K562 (cell line): Measurements from ENCODE around the gene CLIC1. TPM values are rescaled to one million over a fixed set of nuclear protein-coding genes. Genes with fewer than 3 reads are reported as not detected.
A peak's percentile ranks its signal among the peaks of the same experiment; 100 is the strongest.

Experiments
- GATAD2A ChIP-seq: fragments of 450-650 bp; IDR thresholded peaks from 2 replicates; pipeline ENCODE4 v1.6.1; 2017
- MAFK ChIP-seq: IDR thresholded peaks from 2 replicates; pipeline ENCODE4 v1.6.1; 2011; ENCODE audit warnings: low read length, improper control_type of control experiment
- RAD21 ChIP-seq, 2 experiments: fragments of 250-450 bp in 1 of 2; fragments of 450-650 bp in 1 of 2; sonication (Bioruptor Pico) in 1 of 2; formaldehyde crosslinking in 1 of 2; IDR thresholded peaks in 1 of 2; conservative IDR thresholded peaks in 1 of 2; 2 replicates each; pipeline versions ENCODE4 v1.4.0 to v1.8.0; 2020 to 2022; ENCODE audit warnings: mild to moderate bottlenecking in 2 of 2, moderate library complexity in 1 of 2
- TEAD4 ChIP-seq, 2 experiments: sonication (generic) in 1 of 2; formaldehyde crosslinking in 1 of 2; IDR thresholded peaks; 2 replicates each; pipeline versions ENCODE4 v1.6.1 to v1.8.0; 2012 to 2022; ENCODE audit warnings: borderline replicate concordance in 1 of 2, inconsistent platforms in 1 of 2, low read length in 1 of 2, mild to moderate bottlenecking in 1 of 2, missing genetic modification reagents in 1 of 2
- ZNF445 ChIP-seq: fragments of 250-450 bp; sonication (Bioruptor Pico); IDR thresholded peaks from 2 replicates; pipeline ENCODE4 v1.4.0; 2020; ENCODE audit warnings: low read depth, mild to moderate bottlenecking, moderate library complexity
- polyA plus RNA-seq, 8 experiments: library from polyadenylated mRNA; depleted of rRNA in 4 of 8; stranded (reverse) in 5 of 8; unstranded in 3 of 8; fragments of >200 nt; fragmentation: Nextera tagmentation in 2 of 8; fragmentation: Illumina TruSeq in 1 of 8; extraction: Ambion mirVana in 2 of 8; extraction: Trizol in 1 of 8; gene quantifications; 2 replicates each; pipeline versions ENCODE4 v1.2.1 to v1.2.3, GENCODE V29; 2011 to 2014; ENCODE audit warnings: inconsistent platforms in 1 of 8, missing spikeins in 1 of 8
- total RNA-seq, 7 experiments: library from RNA; depleted of rRNA in 6 of 7; stranded (reverse); fragments of >200 nt in 6 of 7; fragmentation: Illumina TruSeq in 2 of 7; extraction: Trizol in 2 of 7; gene quantifications; 2 replicates each; pipeline versions ENCODE4 v1.2.1 to v1.2.3, GENCODE V29; 2011 to 2021; ENCODE audit warnings: low replicate concordance in 1 of 7
- TF ChIP-seq, protein P1 (sequence below): sonication (generic); formaldehyde crosslinking; IDR thresholded peaks from 2 replicates; pipeline ENCODE4 v1.8.0; 2023; ENCODE audit warnings: mild to moderate bottlenecking, missing genetic modification reagents
- TF ChIP-seq, protein P2 (sequence below): fragments of 250-450 bp; sonication (Bioruptor Pico); IDR thresholded peaks from 2 replicates; pipeline ENCODE4 v1.4.0; 2020
- TF ChIP-seq, protein P3 (sequence below): fragments of 450-650 bp; IDR thresholded peaks from 2 replicates; pipeline ENCODE4 v1.6.1; 2017; ENCODE audit warnings: antibody characterized with exemption
- TF ChIP-seq, protein P4 (sequence below), 2 experiments: fragments of 250-450 bp in 1 of 2; fragments of 450-650 bp in 1 of 2; sonication (Bioruptor Pico) in 1 of 2; IDR thresholded peaks; 2 replicates each; pipeline versions ENCODE4 v1.6.1 to v1.8.0; 2016 to 2021; ENCODE audit warnings: mild to moderate bottlenecking in 2 of 2, moderate library complexity in 2 of 2, missing compliant biosample characterization in 1 of 2, missing genetic modification characterization in 1 of 2
- TF ChIP-seq, protein P5 (sequence below): fragments of 250-450 bp; sonication (Bioruptor Pico); IDR thresholded peaks from 2 replicates; pipeline ENCODE4 v1.4.0; 2020; ENCODE audit warnings: mild to moderate bottlenecking
- TF ChIP-seq, protein P6 (sequence below): fragments of 250-450 bp; sonication (Bioruptor Pico); IDR thresholded peaks from 2 replicates; pipeline ENCODE4 v1.6.1; 2021; ENCODE audit warnings: mild to moderate bottlenecking
- TF ChIP-seq, protein P7 (sequence below): fragments of 250-450 bp; sonication (Bioruptor Pico); IDR thresholded peaks from 2 replicates; pipeline ENCODE4 v1.5.0; 2020; ENCODE audit warnings: mild to moderate bottlenecking, borderline replicate concordance

The CLIC1 gene
- total and polyA plus RNA-seq, 9 of the 15 experiments (the other 6 are each of a cell fraction or from before 2014, with no cell fraction given), result 1,267 to 2,419 (median 1,808) TPM

DNA sequence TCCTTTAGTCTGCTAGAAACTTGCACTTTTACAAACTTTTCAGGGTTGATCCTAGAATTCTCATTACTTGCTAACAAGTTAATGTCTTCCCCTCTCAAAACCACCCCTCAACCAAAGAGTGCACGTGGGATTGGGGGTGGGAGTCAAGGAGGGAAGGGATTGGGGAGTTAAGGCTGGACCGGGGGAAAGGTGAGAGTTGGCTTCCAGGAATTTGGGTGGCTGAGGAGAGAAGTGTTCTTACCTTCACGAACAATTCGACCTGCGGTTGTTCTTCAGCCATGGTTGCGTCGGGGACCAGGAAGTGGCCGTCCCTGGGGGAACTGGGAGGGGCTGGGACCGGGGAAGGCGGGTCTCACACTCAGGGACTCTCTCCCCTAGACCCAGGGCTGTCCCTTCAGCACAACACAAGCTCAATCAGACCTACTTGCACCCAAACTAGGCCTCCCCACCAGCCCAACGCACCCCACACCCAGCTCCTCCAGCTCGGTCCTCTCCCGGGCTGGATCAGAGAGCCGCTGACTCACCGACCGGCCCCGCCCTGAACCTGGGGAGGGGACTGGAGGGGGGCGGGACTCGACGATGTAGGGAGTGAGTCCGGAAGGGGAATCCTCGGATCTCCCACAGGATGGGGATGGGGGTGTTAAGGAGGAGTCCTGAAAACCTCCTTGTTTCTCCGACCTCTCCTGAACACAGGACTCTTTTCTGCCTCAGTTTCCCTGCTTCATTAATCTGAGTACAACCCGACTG is at the start of gene CLIC1 (continued):
- TF ChIP-seq, protein P1, sequence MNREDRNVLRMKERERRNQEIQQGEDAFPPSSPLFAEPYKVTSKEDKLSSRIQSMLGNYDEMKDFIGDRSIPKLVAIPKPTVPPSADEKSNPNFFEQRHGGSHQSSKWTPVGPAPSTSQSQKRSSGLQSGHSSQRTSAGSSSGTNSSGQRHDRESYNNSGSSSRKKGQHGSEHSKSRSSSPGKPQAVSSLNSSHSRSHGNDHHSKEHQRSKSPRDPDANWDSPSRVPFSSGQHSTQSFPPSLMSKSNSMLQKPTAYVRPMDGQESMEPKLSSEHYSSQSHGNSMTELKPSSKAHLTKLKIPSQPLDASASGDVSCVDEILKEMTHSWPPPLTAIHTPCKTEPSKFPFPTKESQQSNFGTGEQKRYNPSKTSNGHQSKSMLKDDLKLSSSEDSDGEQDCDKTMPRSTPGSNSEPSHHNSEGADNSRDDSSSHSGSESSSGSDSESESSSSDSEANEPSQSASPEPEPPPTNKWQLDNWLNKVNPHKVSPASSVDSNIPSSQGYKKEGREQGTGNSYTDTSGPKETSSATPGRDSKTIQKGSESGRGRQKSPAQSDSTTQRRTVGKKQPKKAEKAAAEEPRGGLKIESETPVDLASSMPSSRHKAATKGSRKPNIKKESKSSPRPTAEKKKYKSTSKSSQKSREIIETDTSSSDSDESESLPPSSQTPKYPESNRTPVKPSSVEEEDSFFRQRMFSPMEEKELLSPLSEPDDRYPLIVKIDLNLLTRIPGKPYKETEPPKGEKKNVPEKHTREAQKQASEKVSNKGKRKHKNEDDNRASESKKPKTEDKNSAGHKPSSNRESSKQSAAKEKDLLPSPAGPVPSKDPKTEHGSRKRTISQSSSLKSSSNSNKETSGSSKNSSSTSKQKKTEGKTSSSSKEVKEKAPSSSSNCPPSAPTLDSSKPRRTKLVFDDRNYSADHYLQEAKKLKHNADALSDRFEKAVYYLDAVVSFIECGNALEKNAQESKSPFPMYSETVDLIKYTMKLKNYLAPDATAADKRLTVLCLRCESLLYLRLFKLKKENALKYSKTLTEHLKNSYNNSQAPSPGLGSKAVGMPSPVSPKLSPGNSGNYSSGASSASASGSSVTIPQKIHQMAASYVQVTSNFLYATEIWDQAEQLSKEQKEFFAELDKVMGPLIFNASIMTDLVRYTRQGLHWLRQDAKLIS (CRISPR knock-in tag), result no peak
- TF ChIP-seq, protein P2, sequence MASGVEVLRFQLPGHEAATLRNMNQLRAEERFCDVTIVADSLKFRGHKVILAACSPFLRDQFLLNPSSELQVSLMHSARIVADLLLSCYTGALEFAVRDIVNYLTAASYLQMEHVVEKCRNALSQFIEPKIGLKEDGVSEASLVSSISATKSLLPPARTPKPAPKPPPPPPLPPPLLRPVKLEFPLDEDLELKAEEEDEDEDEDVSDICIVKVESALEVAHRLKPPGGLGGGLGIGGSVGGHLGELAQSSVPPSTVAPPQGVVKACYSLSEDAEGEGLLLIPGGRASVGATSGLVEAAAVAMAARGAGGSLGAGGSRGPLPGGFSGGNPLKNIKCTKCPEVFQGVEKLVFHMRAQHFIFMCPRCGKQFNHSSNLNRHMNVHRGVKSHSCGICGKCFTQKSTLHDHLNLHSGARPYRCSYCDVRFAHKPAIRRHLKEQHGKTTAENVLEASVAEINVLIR, result no peak
- TF ChIP-seq RAD21 (CRISPR knock-in tag; conservative IDR thresholded peaks at IDR 0.05 in 1 of 2, IDR thresholded peaks at IDR 0.05 in 1 of 2), result peak in 1 of 2 experiments; percentile 22; a peak in 1 of 4 replicates
- TF ChIP-seq, protein P3, sequence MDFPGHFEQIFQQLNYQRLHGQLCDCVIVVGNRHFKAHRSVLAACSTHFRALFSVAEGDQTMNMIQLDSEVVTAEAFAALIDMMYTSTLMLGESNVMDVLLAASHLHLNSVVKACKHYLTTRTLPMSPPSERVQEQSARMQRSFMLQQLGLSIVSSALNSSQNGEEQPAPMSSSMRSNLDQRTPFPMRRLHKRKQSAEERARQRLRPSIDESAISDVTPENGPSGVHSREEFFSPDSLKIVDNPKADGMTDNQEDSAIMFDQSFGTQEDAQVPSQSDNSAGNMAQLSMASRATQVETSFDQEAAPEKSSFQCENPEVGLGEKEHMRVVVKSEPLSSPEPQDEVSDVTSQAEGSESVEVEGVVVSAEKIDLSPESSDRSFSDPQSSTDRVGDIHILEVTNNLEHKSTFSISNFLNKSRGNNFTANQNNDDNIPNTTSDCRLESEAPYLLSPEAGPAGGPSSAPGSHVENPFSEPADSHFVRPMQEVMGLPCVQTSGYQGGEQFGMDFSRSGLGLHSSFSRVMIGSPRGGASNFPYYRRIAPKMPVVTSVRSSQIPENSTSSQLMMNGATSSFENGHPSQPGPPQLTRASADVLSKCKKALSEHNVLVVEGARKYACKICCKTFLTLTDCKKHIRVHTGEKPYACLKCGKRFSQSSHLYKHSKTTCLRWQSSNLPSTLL, result peak; percentile 46; the same call in 1 of the 2 replicates
- TF ChIP-seq ZNF445 (CRISPR knock-in tag), result 0 out of 2 replicates have a peak, but pooled peaks have one; percentile 57
- TF ChIP-seq, protein P4, sequence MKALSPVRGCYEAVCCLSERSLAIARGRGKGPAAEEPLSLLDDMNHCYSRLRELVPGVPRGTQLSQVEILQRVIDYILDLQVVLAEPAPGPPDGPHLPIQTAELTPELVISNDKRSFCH (CRISPR knock-in tag; IDR thresholded peaks at IDR 0.05), result no peak
- TF ChIP-seq, protein P4 (tag; IDR thresholded peaks at IDR 0.05), result peak; percentile 62
- TF ChIP-seq, protein P5, sequence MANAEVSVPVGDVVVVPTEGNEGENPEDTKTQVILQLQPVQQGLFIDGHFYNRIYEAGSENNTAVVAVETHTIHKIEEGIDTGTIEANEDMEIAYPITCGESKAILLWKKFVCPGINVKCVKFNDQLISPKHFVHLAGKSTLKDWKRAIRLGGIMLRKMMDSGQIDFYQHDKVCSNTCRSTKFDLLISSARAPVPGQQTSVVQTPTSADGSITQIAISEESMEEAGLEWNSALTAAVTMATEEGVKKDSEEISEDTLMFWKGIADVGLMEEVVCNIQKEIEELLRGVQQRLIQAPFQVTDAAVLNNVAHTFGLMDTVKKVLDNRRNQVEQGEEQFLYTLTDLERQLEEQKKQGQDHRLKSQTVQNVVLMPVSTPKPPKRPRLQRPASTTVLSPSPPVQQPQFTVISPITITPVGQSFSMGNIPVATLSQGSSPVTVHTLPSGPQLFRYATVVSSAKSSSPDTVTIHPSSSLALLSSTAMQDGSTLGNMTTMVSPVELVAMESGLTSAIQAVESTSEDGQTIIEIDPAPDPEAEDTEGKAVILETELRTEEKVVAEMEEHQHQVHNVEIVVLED (CRISPR knock-in tag), result peak; percentile 24; the same call in 1 of the 2 replicates
- TF ChIP-seq TEAD4 (IDR thresholded peaks at IDR 0.05; ENCODE audit: low read length), result peak; percentile 32
- TF ChIP-seq TEAD4 (CRISPR knock-in tag; IDR thresholded peaks at IDR 0.05; ENCODE audit: borderline replicate concordance), result no peak
- TF ChIP-seq GATAD2A, result no peak
- TF ChIP-seq, protein P6, sequence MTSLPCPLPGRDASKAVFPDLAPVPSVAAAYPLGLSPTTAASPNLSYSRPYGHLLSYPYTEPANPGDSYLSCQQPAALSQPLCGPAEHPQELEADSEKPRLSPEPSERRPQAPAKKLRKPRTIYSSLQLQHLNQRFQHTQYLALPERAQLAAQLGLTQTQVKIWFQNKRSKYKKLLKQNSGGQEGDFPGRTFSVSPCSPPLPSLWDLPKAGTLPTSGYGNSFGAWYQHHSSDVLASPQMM (CRISPR knock-in tag), result no peak
- peak; percentile 64 for TF ChIP-seq MAFK
- TF ChIP-seq, protein P7, sequence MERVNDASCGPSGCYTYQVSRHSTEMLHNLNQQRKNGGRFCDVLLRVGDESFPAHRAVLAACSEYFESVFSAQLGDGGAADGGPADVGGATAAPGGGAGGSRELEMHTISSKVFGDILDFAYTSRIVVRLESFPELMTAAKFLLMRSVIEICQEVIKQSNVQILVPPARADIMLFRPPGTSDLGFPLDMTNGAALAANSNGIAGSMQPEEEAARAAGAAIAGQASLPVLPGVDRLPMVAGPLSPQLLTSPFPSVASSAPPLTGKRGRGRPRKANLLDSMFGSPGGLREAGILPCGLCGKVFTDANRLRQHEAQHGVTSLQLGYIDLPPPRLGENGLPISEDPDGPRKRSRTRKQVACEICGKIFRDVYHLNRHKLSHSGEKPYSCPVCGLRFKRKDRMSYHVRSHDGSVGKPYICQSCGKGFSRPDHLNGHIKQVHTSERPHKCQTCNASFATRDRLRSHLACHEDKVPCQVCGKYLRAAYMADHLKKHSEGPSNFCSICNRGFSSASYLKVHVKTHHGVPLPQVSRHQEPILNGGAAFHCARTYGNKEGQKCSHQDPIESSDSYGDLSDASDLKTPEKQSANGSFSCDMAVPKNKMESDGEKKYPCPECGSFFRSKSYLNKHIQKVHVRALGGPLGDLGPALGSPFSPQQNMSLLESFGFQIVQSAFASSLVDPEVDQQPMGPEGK, result peak; percentile 14; the same call in 1 of the 2 replicates
